ENCODE data around the gene TMEM233.
A peak's percentile ranks its signal among the peaks of the same experiment; 100 is the strongest.

TMEM233 gene

GRCh38 chr12:119593578-119594398 is at the start of gene TMEM233:
TMEM233 (plus strand) TSS chr12:119593774; CDS start chr12:119593849, 75 bp downstream.
- H3K4me3 ChIP-seq (replicated peaks; ENCODE audit: low read depth, low read length) = 0 out of 2 replicates have a peak within 1 kb of the TSS, but pooled peaks have one; percentile 4
- no peak for DNase-seq (ENCODE audit: extremely low read depth, low read depth)
- TF ChIP-seq CTCF (IDR thresholded peaks at IDR 0.05; ENCODE audit: low read depth, low read length, missing control alignments) = no peak

GRCh38 chr12:119544765-119545625 is 48.6 kb upstream of the TMEM233 start:
- peak; percentile 33 for DNase-seq (ENCODE audit: extremely low read depth, low read depth)
- peak; percentile 70 for TF ChIP-seq CTCF (IDR thresholded peaks at IDR 0.05; ENCODE audit: low read depth, low read length, missing control alignments)
- no peak overlapping the region for H3K4me3 ChIP-seq (replicated peaks; ENCODE audit: low read depth, low read length)

- TF ChIP-seq CTCF (IDR thresholded peaks at IDR 0.05; ENCODE audit: low read depth, low read length, missing control alignments) = no peak
- H3K4me3 ChIP-seq (replicated peaks; ENCODE audit: low read depth, low read length) = no peak overlapping the region
- DNase-seq (ENCODE audit: extremely low read depth, low read depth) = no peak
Measured at GRCh38 chr12:119546340-119546739, 47.2 kb upstream of the TMEM233 start.

- TF ChIP-seq CTCF (IDR thresholded peaks at IDR 0.05; ENCODE audit: low read depth, low read length, missing control alignments) = no peak
- no peak for DNase-seq (ENCODE audit: extremely low read depth, low read depth)
- no peak overlapping the region for H3K4me3 ChIP-seq (replicated peaks; ENCODE audit: low read depth, low read length)
Measured at GRCh38 chr12:119547001-119547400, 46.6 kb upstream of the TMEM233 start.

GRCh38 chr12:119556854-119557253 is 36.7 kb upstream of the TMEM233 start:
- H3K4me3 ChIP-seq (replicated peaks; ENCODE audit: low read depth, low read length) = no peak overlapping the region
- TF ChIP-seq CTCF (IDR thresholded peaks at IDR 0.05; ENCODE audit: low read depth, low read length, missing control alignments) = no peak
- no peak for DNase-seq (ENCODE audit: extremely low read depth, low read depth)

- DNase-seq (ENCODE audit: extremely low read depth, low read depth) = no peak
- no peak for TF ChIP-seq CTCF (IDR thresholded peaks at IDR 0.05; ENCODE audit: low read depth, low read length, missing control alignments)
- H3K4me3 ChIP-seq (replicated peaks; ENCODE audit: low read depth, low read length) = no peak overlapping the region
Measured at GRCh38 chr12:119565404-119565803, 28.2 kb upstream of the TMEM233 start.

Measured in HFF-Myc (cell line).